Left kidney (tissue), 8 donors: ENCODE measurements around the gene ANKRD30B. TPM values are rescaled to one million over a fixed set of nuclear protein-coding genes. Genes with fewer than 3 reads are reported as not detected.
A peak's percentile ranks its signal among the peaks of the same experiment; 100 is the strongest.
"Not testable (repeated sequence)": the region's sequence is repeated elsewhere in the genome, so short reads cannot be mapped to it uniquely, and the experiment has no call there.

ENCODE experiments used
- DNase-seq: peaks from one replicate; pipeline ENCODE4 v3.0.0-alpha.2; 2013
- long read RNA-seq, 8 donors: transcript quantifications; one replicate each; lab custom pipeline, GENCODE V29; 2026
- polyA plus RNA-seq: library from polyadenylated mRNA; unstranded; fragments of 120-200 nt; gene quantifications from one replicate; pipeline ENCODE4 v1.2.1, GENCODE V29; 2013; ENCODE audit not compliant: insufficient read length

The ANKRD30B gene
- 0.62 TPM for polyA plus RNA-seq
- long read RNA-seq, donor 1, result 0 reads
- long read RNA-seq, donor 2, result 0 reads
- long read RNA-seq, donor 3, result 0 reads
- long read RNA-seq, donor 4, result 0 reads
- long read RNA-seq, donor 5, result 0 reads
- long read RNA-seq, donor 6, result 0 reads
- long read RNA-seq, donor 7, result 0 reads
- long read RNA-seq, donor 8, result 0 reads

GRCh38 chr18:14747513-14748474 lies at the start of gene ANKRD30B:
ANKRD30B (plus strand) TSS chr18:14748172; CDS start chr18:14748420, 248 bp downstream.
- peak; percentile 3 for DNase-seq

- DNase-seq, result not testable (repeated sequence)
Measured at GRCh38 chr18:14701286-14702040, 46.5 kb upstream of the ANKRD30B start.

- not testable (repeated sequence) for DNase-seq
Measured at GRCh38 chr18:14709761-14710160, 38.2 kb upstream of the ANKRD30B start.

GRCh38 chr18:14721569-14721968 lies 26.4 kb upstream of the ANKRD30B start:
- not testable (repeated sequence) for DNase-seq

- DNase-seq, result not testable (repeated sequence)
Measured at GRCh38 chr18:14739056-14739455, 8.9 kb upstream of the ANKRD30B start.

- DNase-seq, result no peak
Measured at GRCh38 chr18:14746897-14747296, 1.1 kb upstream of the ANKRD30B start.

GRCh38 chr18:14748496-14748895 lies 524 bp downstream of the ANKRD30B start:
- no peak for DNase-seq

- DNase-seq, result not testable (repeated sequence)
Measured at GRCh38 chr18:14763566-14763965, 15.6 kb downstream of the ANKRD30B start.

- no peak for DNase-seq
Measured at GRCh38 chr18:14767474-14767873, 19.5 kb downstream of the ANKRD30B start.

GRCh38 chr18:14768241-14768640 lies 20.3 kb downstream of the ANKRD30B start:
- no peak for DNase-seq

- no peak for DNase-seq
Measured at GRCh38 chr18:14769381-14769780, 21.4 kb downstream of the ANKRD30B start.

GRCh38 chr18:14776801-14777200 lies 28.8 kb downstream of the ANKRD30B start:
- no peak for DNase-seq

- DNase-seq, result no peak
Measured at GRCh38 chr18:14781671-14782070, 33.7 kb downstream of the ANKRD30B start.

- no peak for DNase-seq
Measured at GRCh38 chr18:14784133-14784532, 36.2 kb downstream of the ANKRD30B start.

- DNase-seq, result not testable (repeated sequence)
Measured at GRCh38 chr18:14796876-14797275, 48.9 kb downstream of the ANKRD30B start.

GRCh38 chr18:14797969-14798764 lies 50.2 kb downstream of the ANKRD30B start:
- not testable (repeated sequence) for DNase-seq

- DNase-seq, result not testable (repeated sequence)
Measured at GRCh38 chr18:14811081-14811480, 63.1 kb downstream of the ANKRD30B start.

GRCh38 chr18:14826972-14827632 lies 79.1 kb downstream of the ANKRD30B start:
- DNase-seq, result not testable (repeated sequence)

- DNase-seq, result not testable (repeated sequence)
Measured at GRCh38 chr18:14841607-14842006, 93.6 kb downstream of the ANKRD30B start.

GRCh38 chr18:14851533-14851932 lies 103.6 kb downstream of the ANKRD30B start:
- not testable (repeated sequence) for DNase-seq

- not testable (repeated sequence) for DNase-seq
Measured at GRCh38 chr18:14855634-14856033, 107.7 kb downstream of the ANKRD30B start.
